ENCODE results near the gene MICOS13.

Gene MICOS13

DNA sequence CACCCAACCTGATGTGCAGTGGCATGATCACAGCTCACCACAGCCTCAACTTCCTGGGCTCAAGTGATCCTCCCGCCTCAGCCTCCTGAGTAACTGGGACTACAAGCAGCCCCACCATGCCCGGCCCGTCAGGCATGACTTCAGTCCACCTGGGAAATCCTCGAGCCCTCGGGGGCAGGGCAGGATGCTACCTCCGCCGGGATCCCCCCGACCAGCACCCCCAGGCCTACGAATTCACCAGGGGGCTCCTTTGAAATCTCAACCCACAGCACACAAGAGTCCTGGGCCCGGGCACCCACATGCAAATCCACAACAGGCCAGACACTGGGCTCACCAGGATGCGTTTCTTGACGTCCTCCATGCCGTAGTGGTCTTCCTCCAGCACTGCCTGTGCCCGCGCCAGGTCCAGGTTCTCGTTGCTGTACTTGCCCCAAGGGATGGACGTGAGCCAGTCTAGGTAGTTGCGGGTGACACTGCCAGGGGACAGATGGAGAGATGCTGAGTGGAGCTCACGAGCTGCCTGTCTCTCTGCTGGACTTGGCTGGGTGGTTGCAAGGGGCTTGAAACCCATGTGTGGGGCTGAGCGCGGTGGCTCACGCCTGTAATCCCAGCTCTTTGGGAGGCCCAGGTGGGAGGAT lies 20.3 kb upstream of the MICOS13 start:
- TF ChIP-seq MYNN (tag by site-specific recombination; IDR thresholded peaks at IDR 0.05; ENCODE audit: borderline replicate concordance), result no peak
- no peak for TF ChIP-seq KLF10 (tag by site-specific recombination; IDR thresholded peaks at IDR 0.05)
- TF ChIP-seq, protein P1, sequence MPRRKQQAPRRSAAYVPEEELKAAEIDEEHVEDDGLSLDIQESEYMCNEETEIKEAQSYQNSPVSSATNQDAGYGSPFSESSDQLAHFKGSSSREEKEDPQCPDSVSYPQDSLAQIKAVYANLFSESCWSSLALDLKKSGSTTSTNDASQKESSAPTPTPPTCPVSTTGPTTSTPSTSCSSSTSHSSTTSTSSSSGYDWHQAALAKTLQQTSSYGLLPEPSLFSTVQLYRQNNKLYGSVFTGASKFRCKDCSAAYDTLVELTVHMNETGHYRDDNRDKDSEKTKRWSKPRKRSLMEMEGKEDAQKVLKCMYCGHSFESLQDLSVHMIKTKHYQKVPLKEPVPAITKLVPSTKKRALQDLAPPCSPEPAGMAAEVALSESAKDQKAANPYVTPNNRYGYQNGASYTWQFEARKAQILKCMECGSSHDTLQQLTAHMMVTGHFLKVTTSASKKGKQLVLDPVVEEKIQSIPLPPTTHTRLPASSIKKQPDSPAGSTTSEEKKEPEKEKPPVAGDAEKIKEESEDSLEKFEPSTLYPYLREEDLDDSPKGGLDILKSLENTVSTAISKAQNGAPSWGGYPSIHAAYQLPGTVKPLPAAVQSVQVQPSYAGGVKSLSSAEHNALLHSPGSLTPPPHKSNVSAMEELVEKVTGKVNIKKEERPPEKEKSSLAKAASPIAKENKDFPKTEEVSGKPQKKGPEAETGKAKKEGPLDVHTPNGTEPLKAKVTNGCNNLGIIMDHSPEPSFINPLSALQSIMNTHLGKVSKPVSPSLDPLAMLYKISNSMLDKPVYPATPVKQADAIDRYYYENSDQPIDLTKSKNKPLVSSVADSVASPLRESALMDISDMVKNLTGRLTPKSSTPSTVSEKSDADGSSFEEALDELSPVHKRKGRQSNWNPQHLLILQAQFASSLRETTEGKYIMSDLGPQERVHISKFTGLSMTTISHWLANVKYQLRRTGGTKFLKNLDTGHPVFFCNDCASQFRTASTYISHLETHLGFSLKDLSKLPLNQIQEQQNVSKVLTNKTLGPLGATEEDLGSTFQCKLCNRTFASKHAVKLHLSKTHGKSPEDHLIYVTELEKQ (tag by site-specific recombination; IDR thresholded peaks at IDR 0.05; ENCODE audit: borderline replicate concordance), result no peak
- no peak for TF ChIP-seq ZNF544 (tag by site-specific recombination; IDR thresholded peaks at IDR 0.05)
- H3K36me3 ChIP-seq (ENCODE audit: control insufficient read depth in 2 of 2, insufficient read depth in 1 of 2, low read length in 2 of 2), result peaks cover 22 to 66% of the 10 kb centered on the region in 2 experiments; a peak in 2 of 3 replicates
- POLR2A ChIA-PET, result interaction anchor here (0.8 to 0.9 kb wide), 2 partner anchors 11 to 18 kb away, joined by 3 read pairs; no protein-coding TSS in a partner anchor

DNA sequence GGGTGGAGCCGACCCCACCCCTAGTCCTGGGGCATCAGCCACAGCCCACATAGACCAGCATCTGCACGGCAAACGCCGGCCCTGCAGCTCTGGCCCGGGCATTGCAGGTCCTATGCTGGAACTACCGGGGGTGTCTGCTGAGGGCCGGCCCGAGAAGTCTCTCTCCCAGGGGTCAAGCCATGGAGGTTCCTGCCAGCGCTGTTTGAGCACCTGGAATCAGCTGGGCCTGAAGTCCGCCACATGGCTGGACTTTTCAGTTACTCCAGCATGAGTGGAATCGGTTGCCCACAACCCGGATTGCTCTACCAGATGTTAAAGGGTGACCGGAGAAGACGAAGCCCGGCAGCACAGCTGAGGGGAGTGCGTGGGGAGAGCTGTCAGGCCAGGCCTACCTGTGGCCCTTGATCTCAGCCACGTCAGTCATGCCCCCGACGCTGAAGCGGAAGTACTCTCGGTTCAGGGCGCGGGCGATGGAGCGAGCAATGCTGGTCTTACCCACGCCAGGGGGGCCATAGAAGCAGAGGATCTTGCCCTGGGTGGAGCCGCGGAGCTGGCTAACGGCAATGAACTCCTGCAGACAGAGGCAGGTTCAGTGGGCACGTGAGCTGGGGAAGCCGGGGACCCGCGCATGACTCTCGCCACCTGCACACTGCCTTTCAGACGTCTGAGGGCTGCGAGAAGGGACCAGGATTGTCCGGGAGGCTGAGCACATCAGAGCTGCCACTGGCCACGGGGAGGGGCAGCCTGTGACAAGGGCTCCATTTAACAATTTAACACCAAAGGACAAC lies 18.5 kb upstream of the MICOS13 start:
- CTCF ChIA-PET, result interaction anchor here (0.5 to 2.4 kb wide), 3 partner anchors 9 to 321 kb away, joined by 3 to 8 read pairs (median 5); no protein-coding TSS in a partner anchor
- no peaks in the 10 kb centered on the region for H3K9me3 ChIP-seq (ENCODE audit: control insufficient read depth, insufficient read depth, low read depth, low read length)
- H3K36me3 ChIP-seq (ENCODE audit: control insufficient read depth in 2 of 2, insufficient read depth in 1 of 2, low read length in 2 of 2), result peaks cover 13 to 66% of the 10 kb centered on the region in 2 experiments; a peak in 2 of 3 replicates
- no peak overlapping the region for H3K4me3 ChIP-seq (ENCODE audit: low read depth, low read length)
- 0 out of 2 replicates have a peak, but pooled peaks have one; percentile 11 for TF ChIP-seq ZNF391 (tag by site-specific recombination; IDR thresholded peaks at IDR 0.05; ENCODE audit: borderline replicate concordance, low read depth)
- TF ChIP-seq ZNF785 (tag by site-specific recombination; IDR thresholded peaks at IDR 0.05), result no peak
- H3K4me1 ChIP-seq (ENCODE audit: control insufficient read depth, insufficient read depth, low read length), result no peaks in the 10 kb centered on the region; the same call in 1 of the 2 replicates
- POLR2A ChIA-PET, result interaction anchor here (0.5 to 2.1 kb wide), 5 partner anchors 9 to 1026 kb away, joined by 3 to 9 read pairs (median 5); partner anchors contain the start of genes NRTN and RPL36
- H3K27ac ChIP-seq (ENCODE audit: extremely low read depth, low read depth, low read length), result peak overlapping the region; percentile 43; the same call in 1 of the 2 replicates

More for the DNA sequence above, 20.3 kb upstream of the MICOS13 start:
- Histone ChIP-seq H3K4me3 (ENCODE audit: low read depth, low read length) (no peak overlapping the region), H3K9me3 (ENCODE audit: control insufficient read depth, insufficient read depth, low read depth, low read length) (no peaks in the 10 kb centered on the region), H3K4me1 (ENCODE audit: control insufficient read depth, insufficient read depth, low read length) (no peaks in the 10 kb centered on the region; the same call in 1 of the 2 replicates), H3K27ac (ENCODE audit: extremely low read depth, low read depth, low read length) (no peak overlapping the region)
- CTCF ChIA-PET, result interaction anchor here (1.0 to 2.4 kb wide), 3 partner anchors 10 to 13 kb away, joined by 3 to 8 read pairs (median 4); no protein-coding TSS in a partner anchor

DNA sequence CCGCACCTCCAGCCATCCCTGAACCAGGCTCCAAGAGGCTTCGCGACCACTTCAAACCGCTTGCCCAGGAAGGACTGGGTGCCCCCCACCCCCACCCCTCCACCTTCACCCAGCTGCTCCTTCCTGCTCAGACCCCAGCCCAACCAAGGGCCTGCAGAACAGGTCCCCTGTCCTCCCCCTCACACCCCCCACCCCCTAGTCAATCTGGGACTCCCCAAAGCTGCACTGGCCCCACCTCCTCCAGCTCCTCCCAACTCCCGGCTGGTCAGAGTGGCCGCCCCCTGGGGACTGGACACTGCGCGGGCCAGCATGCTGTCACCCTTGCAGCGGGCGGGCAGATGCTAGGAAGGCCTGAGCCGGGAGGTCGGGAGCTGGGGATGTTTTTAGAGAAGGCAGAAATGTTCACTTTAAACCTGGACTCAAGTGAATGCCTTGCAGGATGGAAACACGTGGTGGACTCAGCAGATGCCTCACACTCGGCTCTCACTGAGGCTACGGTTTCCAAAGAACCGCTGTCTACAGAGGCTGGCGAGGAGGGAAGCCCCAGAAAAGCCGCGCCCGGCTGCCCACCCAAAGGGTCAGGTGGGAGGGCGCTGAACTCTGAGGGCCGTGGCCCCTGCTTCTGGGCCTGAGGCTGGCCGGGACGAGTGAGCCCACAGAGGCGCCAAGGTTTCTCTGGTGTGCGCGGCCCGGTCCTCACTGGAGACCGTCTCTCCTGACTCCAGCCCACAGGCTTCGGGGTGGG lies 17.7 kb upstream of the MICOS13 start:
- CTCF ChIA-PET, result interaction anchor here (0.6 to 2.4 kb wide), 3 partner anchors 8 to 322 kb away, joined by 3 to 8 read pairs (median 5); no protein-coding TSS in a partner anchor
- peaks cover 15 to 66% of the 10 kb centered on the region in 2 experiments; a peak in 2 of 3 replicates for H3K36me3 ChIP-seq (ENCODE audit: control insufficient read depth in 2 of 2, insufficient read depth in 1 of 2, low read length in 2 of 2)
- H3K27ac ChIP-seq (ENCODE audit: extremely low read depth, low read depth, low read length), result peak overlapping the region; percentile 49; the same call in 1 of the 2 replicates
- no peak overlapping the region for H3K4me3 ChIP-seq (ENCODE audit: low read depth, low read length)
- POLR2A ChIA-PET, result interaction anchor here (0.7 to 2.1 kb wide), 6 partner anchors 8 to 106 kb away, joined by 3 to 9 read pairs (median 5); partner anchors contain the start of genes NRTN and RPL36
- H3K4me1 ChIP-seq (ENCODE audit: control insufficient read depth, insufficient read depth, low read length), result no peaks in the 10 kb centered on the region; the same call in 1 of the 2 replicates
- no peaks in the 10 kb centered on the region for H3K9me3 ChIP-seq (ENCODE audit: control insufficient read depth, insufficient read depth, low read depth, low read length)
- TF ChIP-seq SP2 (tag by site-specific recombination; IDR thresholded peaks at IDR 0.05) (peak; percentile 8; the same call in 1 of the 2 replicates), ZNF48 (tag by site-specific recombination; IDR thresholded peaks at IDR 0.05) (no peak), ZNF248 (tag by site-specific recombination; IDR thresholded peaks at IDR 0.05) (no peak), ZNF391 (tag by site-specific recombination; IDR thresholded peaks at IDR 0.05; ENCODE audit: borderline replicate concordance, low read depth) (no peak), ZNF830 (tag by site-specific recombination; IDR thresholded peaks at IDR 0.05; ENCODE audit: low read depth) (no peak), ZNF654 (tag by site-specific recombination; IDR thresholded peaks at IDR 0.05; ENCODE audit: low read depth) (no peak), ZNF174 (tag by site-specific recombination; IDR thresholded peaks at IDR 0.05) (no peak), ZNF555 (tag by site-specific recombination; conservative IDR thresholded peaks at IDR 0.05) (no peak), KLF16 (tag by site-specific recombination; IDR thresholded peaks at IDR 0.05) (no peak), SETDB1 (IDR thresholded peaks at IDR 0.05; ENCODE audit: insufficient read length, low read length) (no peak)
- TF ChIP-seq, protein P1 (tag by site-specific recombination; IDR thresholded peaks at IDR 0.05; ENCODE audit: borderline replicate concordance), result no peak
- TF ChIP-seq, protein P2, sequence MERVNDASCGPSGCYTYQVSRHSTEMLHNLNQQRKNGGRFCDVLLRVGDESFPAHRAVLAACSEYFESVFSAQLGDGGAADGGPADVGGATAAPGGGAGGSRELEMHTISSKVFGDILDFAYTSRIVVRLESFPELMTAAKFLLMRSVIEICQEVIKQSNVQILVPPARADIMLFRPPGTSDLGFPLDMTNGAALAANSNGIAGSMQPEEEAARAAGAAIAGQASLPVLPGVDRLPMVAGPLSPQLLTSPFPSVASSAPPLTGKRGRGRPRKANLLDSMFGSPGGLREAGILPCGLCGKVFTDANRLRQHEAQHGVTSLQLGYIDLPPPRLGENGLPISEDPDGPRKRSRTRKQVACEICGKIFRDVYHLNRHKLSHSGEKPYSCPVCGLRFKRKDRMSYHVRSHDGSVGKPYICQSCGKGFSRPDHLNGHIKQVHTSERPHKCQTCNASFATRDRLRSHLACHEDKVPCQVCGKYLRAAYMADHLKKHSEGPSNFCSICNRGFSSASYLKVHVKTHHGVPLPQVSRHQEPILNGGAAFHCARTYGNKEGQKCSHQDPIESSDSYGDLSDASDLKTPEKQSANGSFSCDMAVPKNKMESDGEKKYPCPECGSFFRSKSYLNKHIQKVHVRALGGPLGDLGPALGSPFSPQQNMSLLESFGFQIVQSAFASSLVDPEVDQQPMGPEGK (tag by site-specific recombination; IDR thresholded peaks at IDR 0.05), result 0 out of 2 replicates have a peak, but pooled peaks have one; percentile 5

Data from HEK293 (cell line).